GM21825 (cell line): ENCODE measurements around the gene MTMR6.

ENCODE experiments used
- ATAC-seq: cut with Tn5 transposase; IDR thresholded peaks from one replicate; pipeline ENCODE4 v1.9.1; 2021; ENCODE audit warnings: mild to moderate bottlenecking, moderate library complexity; ENCODE audit not compliant: unreplicated experiment

Gene MTMR6

GRCh38 chr13:25222740-25223139 is 64.5 kb downstream of the MTMR6 start:
- ATAC-seq: no peak

DNA sequence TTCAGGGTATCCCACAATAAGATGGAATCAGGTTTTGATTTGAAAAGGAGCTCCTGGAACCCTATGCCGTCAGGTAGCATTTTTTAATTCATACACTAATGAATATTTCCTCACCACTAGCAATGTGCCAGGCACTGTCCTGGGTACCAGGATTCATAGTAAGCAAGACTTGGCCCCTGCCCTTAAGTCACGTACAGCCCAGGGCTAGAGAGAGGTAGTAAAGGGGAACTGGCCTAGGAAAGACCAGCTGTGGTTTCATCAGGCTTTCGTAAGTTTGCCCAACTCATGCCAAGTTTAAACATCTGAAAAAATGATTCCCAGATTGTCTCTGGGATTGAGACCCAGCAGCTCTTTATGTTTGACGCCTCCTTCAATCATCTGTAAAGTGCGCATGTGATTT is 69.3 kb downstream of the MTMR6 start:
- no peak for ATAC-seq

GRCh38 chr13:25217023-25217885 is 70.0 kb downstream of the MTMR6 start:
- no peak for ATAC-seq

DNA sequence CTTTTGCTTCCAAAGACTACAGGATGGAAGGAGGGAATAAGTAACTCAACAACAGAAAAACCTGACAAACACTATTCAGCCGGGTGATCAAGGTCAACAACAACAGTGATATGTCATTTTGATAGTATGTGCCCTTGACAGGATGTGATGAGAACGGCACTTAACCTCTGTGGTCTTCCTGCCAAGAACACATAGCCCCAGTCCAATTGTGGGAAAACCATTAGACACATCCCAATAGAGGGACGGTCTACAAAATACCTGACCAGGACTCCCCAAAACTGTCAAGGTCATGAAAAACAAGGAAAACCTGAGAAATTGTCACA is 72.1 kb downstream of the MTMR6 start:
- ATAC-seq: no peak

DNA sequence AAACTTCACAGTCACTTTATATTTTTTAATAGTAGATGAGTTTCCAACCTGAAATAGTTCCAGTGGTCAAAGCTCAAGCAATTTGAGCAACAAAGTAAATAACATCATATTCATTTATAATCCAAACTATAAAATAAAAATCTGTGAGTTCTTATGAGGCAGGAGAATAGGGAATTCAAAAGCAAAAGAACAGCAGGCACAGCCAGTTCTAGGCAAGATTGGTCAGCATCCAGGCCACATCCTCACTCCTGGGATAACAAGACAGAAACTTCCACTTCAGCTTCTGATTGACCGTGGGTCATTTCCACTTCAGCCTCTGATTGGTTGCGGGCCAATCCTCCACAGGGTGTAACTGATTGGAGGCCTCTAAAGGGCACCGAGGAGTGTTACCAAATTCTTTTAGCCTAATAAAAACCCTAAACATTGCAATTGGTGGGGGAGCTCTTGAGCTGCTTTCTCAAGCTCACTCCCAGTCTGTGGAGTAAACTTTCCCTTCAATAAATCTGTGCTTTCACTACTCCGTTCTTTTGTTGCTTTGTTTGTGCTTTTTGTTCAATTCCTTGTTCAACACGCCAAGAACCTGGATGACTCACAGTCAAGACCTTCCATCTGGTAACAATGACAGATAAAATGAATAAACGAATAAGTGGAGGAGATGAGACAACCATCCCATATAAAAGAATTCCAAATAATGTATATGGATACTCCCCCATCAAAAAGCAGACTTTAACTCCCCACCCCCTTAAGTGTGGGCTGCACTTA is 72.6 kb downstream of the MTMR6 start:
- ATAC-seq: no peak

- ATAC-seq: no peak
Observed at GRCh38 chr13:25213715-25214114, 73.6 kb downstream of the MTMR6 start.

DNA sequence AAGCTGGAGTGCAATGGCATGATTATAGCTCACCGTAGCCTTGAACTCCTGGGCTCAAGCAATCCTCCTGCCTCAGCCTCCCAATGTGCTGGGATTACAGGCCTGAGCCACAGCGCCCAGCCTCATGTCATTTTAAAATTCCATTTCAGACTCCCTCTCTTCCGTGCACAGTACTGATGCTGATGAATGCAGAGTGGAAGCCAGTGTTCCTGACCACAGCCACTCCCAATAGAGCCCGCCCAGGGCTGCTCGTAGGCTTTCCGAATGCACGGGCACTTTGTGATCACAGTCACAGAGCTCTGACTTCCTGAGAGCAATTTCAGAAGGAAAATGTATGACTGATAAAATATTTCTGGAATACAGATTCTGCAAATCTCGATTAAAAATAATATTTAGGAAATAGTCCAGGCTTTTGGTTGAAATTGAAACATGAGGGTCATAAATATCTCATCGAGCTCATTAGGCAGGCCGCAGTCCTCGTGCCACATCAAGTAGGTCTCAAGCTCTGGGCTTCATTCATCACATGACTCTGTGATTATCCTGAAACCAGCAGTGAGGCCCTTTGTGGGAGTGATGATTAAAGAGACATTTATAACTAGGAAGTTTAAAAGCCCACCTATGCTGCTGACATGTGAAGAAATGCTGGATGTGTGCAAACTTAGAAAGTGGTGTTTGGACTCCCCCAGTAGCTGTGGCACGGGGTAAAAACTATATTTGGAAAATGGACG is 76.3 kb downstream of the MTMR6 start:
- ATAC-seq: no peak

- ATAC-seq: no peak
Observed at GRCh38 chr13:25207291-25207810, 79.9 kb downstream of the MTMR6 start.

GRCh38 chr13:25204863-25205262 is 82.4 kb downstream of the MTMR6 start:
- no peak for ATAC-seq

GRCh38 chr13:25203127-25203740 is 84.1 kb downstream of the MTMR6 start:
- ATAC-seq: no peak

DNA sequence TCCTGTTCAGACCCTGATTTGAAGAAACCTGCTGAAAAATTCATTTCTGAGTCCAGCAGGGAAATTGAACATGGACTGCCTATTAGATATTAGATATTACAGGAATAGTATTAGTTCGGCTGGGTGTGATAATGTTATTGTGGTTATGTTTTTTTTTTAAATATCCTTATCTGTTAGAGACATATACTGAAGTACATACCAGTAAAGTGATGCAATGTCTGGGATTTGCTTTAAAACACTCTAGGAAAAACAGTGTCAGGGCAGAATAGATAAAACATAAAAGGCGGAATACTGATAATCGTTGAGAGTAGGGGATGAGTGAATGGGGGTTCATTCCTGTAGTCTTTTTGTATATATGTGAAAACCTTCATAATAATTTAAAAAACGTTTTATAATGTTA is 86.5 kb downstream of the MTMR6 start:
- no peak for ATAC-seq

GRCh38 chr13:25198647-25199046 is 88.6 kb downstream of the MTMR6 start:
- ATAC-seq: no peak

- no peak for ATAC-seq
Observed at GRCh38 chr13:25196971-25197370, 90.3 kb downstream of the MTMR6 start.
